IPS-18a (cell line): ENCODE data around the gene MRPL47.

Experiments used
- H3K27ac ChIP-seq: one replicate; pipeline ENCODE4 v1.5.1; 2013; ENCODE audit warnings: low read length
- H3K27me3 ChIP-seq: one replicate; pipeline ENCODE4 v1.6.1; 2013; ENCODE audit warnings: mild to moderate bottlenecking, low read length; ENCODE audit not compliant: control insufficient read depth, insufficient read depth
- H3K36me3 ChIP-seq: one replicate; pipeline ENCODE4 v1.6.1; 2013; ENCODE audit warnings: low read depth, low read length; ENCODE audit not compliant: control insufficient read depth
- H3K4me1 ChIP-seq: one replicate; pipeline ENCODE4 v1.6.1; 2013; ENCODE audit warnings: low read depth, low read length; ENCODE audit not compliant: control insufficient read depth
- H3K4me3 ChIP-seq: one replicate; pipeline ENCODE4 v1.5.1; 2013; ENCODE audit warnings: low read length
- H3K9ac ChIP-seq: one replicate; pipeline ENCODE4 v1.6.1; 2013; ENCODE audit warnings: mild to moderate bottlenecking, low read length, moderate library complexity
- H3K9me3 ChIP-seq: one replicate; pipeline ENCODE4 v1.6.1; 2013; ENCODE audit warnings: low read depth, low read length; ENCODE audit not compliant: control insufficient read depth

Gene MRPL47

GRCh38 chr3:179622023-179622422 is 17.6 kb upstream of the MRPL47 start:
- Histone ChIP-seq H3K27ac (no peak overlapping the region), H3K9ac (no peak overlapping the region), H3K9me3 (no peaks in the 10 kb centered on the region), H3K36me3 (peaks cover 27% of the 10 kb centered on the region), H3K4me3 (no peak overlapping the region), H3K4me1 (no peaks in the 10 kb centered on the region), H3K27me3 (no peaks in the 10 kb centered on the region)

- H3K4me1 ChIP-seq, result no peaks in the 10 kb centered on the region
- no peak overlapping the region for H3K4me3 ChIP-seq
- no peak overlapping the region for H3K9ac ChIP-seq
- peaks cover 14% of the 10 kb centered on the region for H3K36me3 ChIP-seq
- no peak overlapping the region for H3K27ac ChIP-seq
- H3K27me3 ChIP-seq, result no peaks in the 10 kb centered on the region
- no peaks in the 10 kb centered on the region for H3K9me3 ChIP-seq
These were observed 11.2 kb upstream of the MRPL47 start for GRCh38 chr3:179615458-179616173.

GRCh38 chr3:179613807-179614206 is 9.4 kb upstream of the MRPL47 start:
- Histone ChIP-seq H3K4me1 (no peaks in the 10 kb centered on the region), H3K9ac (no peak overlapping the region), H3K9me3 (no peaks in the 10 kb centered on the region), H3K27me3 (no peaks in the 10 kb centered on the region), H3K4me3 (no peak overlapping the region), H3K36me3 (peaks cover 14% of the 10 kb centered on the region), H3K27ac (no peak overlapping the region)

DNA sequence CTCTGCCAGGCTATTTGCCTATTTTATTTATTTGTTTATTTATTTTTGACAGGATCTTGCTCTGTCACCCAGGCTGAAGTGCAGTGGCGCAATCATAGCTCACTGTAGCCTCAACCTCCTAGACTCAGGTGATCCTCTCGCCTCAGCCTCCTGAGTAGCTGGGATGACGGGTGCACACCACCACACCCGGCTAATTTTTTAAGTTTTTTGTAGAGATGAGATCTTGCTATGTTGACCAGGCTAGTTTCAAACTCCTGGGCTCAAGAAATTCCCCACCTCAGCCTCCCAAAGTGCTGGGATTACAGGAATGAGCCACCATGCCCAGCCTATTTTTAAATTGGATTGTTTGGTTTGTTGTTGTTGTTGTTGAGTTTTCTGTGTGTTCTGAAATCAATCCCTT is 5.6 kb upstream of the MRPL47 start:
- Histone ChIP-seq H3K27me3 (no peaks in the 10 kb centered on the region), H3K4me3 (no peak overlapping the region), H3K4me1 (no peaks in the 10 kb centered on the region), H3K27ac (no peak overlapping the region), H3K9me3 (no peaks in the 10 kb centered on the region), H3K9ac (no peak overlapping the region), H3K36me3 (peaks cover 7% of the 10 kb centered on the region)

- H3K4me3 ChIP-seq, result no peak overlapping the region
- H3K9ac ChIP-seq, result no peak overlapping the region
- peaks cover 7% of the 10 kb centered on the region for H3K36me3 ChIP-seq
These were observed 4.7 kb upstream of the MRPL47 start for GRCh38 chr3:179608931-179609720.

DNA sequence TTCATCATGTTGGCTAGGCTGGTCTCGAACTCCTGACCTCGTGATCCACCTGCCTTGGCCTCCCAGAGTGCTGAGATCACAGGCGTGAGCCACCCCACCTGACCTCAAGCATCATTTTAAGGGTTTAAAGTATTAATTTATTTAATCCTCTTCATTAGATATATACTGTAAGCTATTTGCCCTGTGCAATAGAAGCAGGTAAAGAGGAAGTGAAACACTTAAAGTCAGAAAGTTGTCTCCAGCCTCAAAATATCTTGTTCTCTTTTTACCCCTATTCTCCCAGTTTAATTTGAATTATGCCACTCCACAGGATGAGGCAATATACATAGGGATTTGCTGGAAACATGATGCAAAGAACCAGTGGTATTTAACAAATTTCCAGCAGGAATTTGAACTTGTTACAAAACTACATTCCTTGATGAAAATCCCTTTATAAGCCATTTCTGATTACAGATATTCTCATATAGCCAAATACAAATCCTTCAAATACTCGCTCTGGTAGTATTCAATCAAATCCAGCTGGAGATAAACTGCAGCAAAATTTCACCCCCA is 2.2 kb upstream of the MRPL47 start:
- no peaks in the 10 kb centered on the region for H3K9me3 ChIP-seq
- H3K4me1 ChIP-seq, result peaks cover 5% of the 10 kb centered on the region
- no peaks in the 10 kb centered on the region for H3K27me3 ChIP-seq
- no peak overlapping the region for H3K27ac ChIP-seq
- H3K4me3 ChIP-seq, result no peak overlapping the region
- no peak overlapping the region for H3K9ac ChIP-seq
- peaks cover 11% of the 10 kb centered on the region for H3K36me3 ChIP-seq

More at GRCh38 chr3:179608931-179609720, 4.7 kb upstream of the MRPL47 start:
- no peak overlapping the region for H3K27ac ChIP-seq
- H3K4me1 ChIP-seq, result no peaks in the 10 kb centered on the region
- no peaks in the 10 kb centered on the region for H3K9me3 ChIP-seq
- no peaks in the 10 kb centered on the region for H3K27me3 ChIP-seq

DNA sequence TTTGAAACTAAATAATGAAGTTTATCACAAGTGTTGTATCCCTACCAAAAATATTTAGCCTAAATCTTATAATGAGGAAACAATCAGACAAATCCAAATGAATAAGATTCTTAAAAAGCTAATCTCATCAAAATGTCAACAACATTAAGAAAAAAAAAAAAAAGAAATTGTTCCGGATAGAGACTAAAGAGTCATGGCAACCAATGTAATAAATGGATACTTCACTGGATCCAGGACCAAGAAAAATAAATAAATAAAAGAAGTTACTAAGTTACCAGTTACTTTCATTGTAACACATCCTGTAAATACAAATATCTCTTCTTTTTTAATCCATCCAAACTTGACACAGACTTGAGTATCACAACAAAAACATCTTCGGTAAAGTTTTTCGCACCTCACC is 607 bp downstream of the MRPL47 start:
- H3K4me1 ChIP-seq, result peaks cover 5% of the 10 kb centered on the region
- H3K9me3 ChIP-seq, result no peaks in the 10 kb centered on the region
- peak overlapping the region; percentile 93 for H3K27ac ChIP-seq
- H3K36me3 ChIP-seq, result peaks cover 32% of the 10 kb centered on the region
- H3K4me3 ChIP-seq, result peak overlapping the region; percentile 90
- no peaks in the 10 kb centered on the region for H3K27me3 ChIP-seq
- peak overlapping the region; percentile 90 for H3K9ac ChIP-seq

DNA sequence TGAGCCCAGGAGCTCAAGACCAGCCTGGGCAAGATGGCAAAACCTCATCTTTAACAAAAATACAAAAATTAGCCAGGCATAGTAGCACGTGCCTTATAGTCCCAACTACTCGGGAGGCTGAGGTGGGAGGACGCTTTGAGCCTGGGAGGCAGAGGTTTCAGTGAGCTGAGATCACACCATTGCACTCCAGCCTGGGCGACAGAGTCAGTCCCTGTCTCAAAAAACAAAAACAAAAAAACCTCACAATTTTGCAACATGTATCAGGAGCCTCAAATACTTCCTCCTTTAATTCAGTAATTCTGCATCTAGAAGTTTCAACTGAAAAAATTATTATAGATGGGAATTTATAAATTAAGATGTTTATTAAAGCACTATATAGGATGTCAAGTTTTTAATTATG is 1.1 kb downstream of the MRPL47 start:
- no peaks in the 10 kb centered on the region for H3K27me3 ChIP-seq
- H3K9me3 ChIP-seq, result no peaks in the 10 kb centered on the region
- no peak overlapping the region for H3K27ac ChIP-seq
- H3K4me1 ChIP-seq, result peaks cover 5% of the 10 kb centered on the region
- H3K9ac ChIP-seq, result peak overlapping the region; percentile 90
- H3K36me3 ChIP-seq, result peaks cover 37% of the 10 kb centered on the region
- peak overlapping the region; percentile 90 for H3K4me3 ChIP-seq

GRCh38 chr3:179599531-179599930 is 4.9 kb downstream of the MRPL47 start:
- no peaks in the 10 kb centered on the region for H3K27me3 ChIP-seq
- peaks cover 62% of the 10 kb centered on the region for H3K36me3 ChIP-seq
- H3K9me3 ChIP-seq, result no peaks in the 10 kb centered on the region
- H3K9ac ChIP-seq, result no peak overlapping the region
- peaks cover 5% of the 10 kb centered on the region for H3K4me1 ChIP-seq
- H3K27ac ChIP-seq, result no peak overlapping the region
- H3K4me3 ChIP-seq, result no peak overlapping the region

GRCh38 chr3:179591313-179591712 is 13.1 kb downstream of the MRPL47 start:
- Histone ChIP-seq H3K9ac (no peak overlapping the region), H3K27me3 (no peaks in the 10 kb centered on the region), H3K27ac (no peak overlapping the region), H3K4me3 (no peak overlapping the region), H3K36me3 (peaks cover 85% of the 10 kb centered on the region), H3K4me1 (no peaks in the 10 kb centered on the region), H3K9me3 (no peaks in the 10 kb centered on the region)

- Histone ChIP-seq H3K36me3 (peaks cover 86% of the 10 kb centered on the region), H3K4me1 (no peaks in the 10 kb centered on the region), H3K4me3 (no peak overlapping the region)
These were observed 13.8 kb downstream of the MRPL47 start for GRCh38 chr3:179590669-179591068.

More at GRCh38 chr3:179590669-179591068, 13.8 kb downstream of the MRPL47 start:
- Histone ChIP-seq H3K9ac (no peak overlapping the region), H3K9me3 (no peaks in the 10 kb centered on the region), H3K27ac (no peak overlapping the region), H3K27me3 (no peaks in the 10 kb centered on the region)
